ENCODE measurements around the gene CELA1.

The CELA1 gene

GRCh38 chr12:51365276-51365675 lies 18.8 kb upstream of the CELA1 start:
- H3K27ac Mint-ChIP-seq, result no peak overlapping the region
- peaks cover 15% of the 10 kb centered on the region for H3K27me3 Mint-ChIP-seq (ENCODE audit: low read depth)
- H3K9me3 Mint-ChIP-seq, result no peaks in the 10 kb centered on the region
- H3K36me3 Mint-ChIP-seq (ENCODE audit: low read depth), result no peaks in the 10 kb centered on the region
- H3K4me3 Mint-ChIP-seq, result no peak overlapping the region
- H3K4me1 Mint-ChIP-seq, result peaks cover 10% of the 10 kb centered on the region
- TF ChIP-seq, protein P1, sequence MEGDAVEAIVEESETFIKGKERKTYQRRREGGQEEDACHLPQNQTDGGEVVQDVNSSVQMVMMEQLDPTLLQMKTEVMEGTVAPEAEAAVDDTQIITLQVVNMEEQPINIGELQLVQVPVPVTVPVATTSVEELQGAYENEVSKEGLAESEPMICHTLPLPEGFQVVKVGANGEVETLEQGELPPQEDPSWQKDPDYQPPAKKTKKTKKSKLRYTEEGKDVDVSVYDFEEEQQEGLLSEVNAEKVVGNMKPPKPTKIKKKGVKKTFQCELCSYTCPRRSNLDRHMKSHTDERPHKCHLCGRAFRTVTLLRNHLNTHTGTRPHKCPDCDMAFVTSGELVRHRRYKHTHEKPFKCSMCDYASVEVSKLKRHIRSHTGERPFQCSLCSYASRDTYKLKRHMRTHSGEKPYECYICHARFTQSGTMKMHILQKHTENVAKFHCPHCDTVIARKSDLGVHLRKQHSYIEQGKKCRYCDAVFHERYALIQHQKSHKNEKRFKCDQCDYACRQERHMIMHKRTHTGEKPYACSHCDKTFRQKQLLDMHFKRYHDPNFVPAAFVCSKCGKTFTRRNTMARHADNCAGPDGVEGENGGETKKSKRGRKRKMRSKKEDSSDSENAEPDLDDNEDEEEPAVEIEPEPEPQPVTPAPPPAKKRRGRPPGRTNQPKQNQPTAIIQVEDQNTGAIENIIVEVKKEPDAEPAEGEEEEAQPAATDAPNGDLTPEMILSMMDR (IDR thresholded peaks at IDR 0.05; ENCODE audit: unreplicated experiment in 3 of 3), result no peak

DNA sequence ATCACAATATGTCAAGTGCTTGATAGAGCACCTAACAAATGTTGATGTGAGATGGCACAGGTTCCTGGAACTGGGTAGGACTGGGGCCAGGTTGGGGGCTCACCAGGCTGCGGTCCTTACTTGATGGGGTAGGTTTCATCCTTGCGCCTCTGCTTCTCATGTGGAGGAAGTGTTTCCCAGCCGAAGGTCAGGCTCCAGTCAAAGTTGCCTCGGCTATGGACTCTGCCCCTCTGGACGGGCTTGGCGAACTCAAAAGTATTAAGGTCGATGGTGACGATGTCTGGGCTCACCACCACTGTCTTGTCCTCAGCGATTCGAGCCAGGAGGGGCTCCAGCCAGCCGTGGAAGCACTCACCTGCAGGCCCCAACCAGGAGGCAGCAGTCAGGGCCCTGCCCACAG lies 17.5 kb upstream of the CELA1 start:
- H3K36me3 Mint-ChIP-seq (ENCODE audit: low read depth), result no peaks in the 10 kb centered on the region
- no peaks in the 10 kb centered on the region for H3K9me3 Mint-ChIP-seq
- no peak overlapping the region for H3K27ac Mint-ChIP-seq
- TF ChIP-seq, protein P1 (IDR thresholded peaks at IDR 0.05; ENCODE audit: unreplicated experiment in 3 of 3), result no peak
- no peak overlapping the region for H3K4me3 Mint-ChIP-seq
- peaks cover 15% of the 10 kb centered on the region for H3K27me3 Mint-ChIP-seq (ENCODE audit: low read depth)
- peaks cover under 1% of the 10 kb centered on the region for H3K4me1 Mint-ChIP-seq

GRCh38 chr12:51362747-51363342 lies 16.4 kb upstream of the CELA1 start:
- H3K27ac Mint-ChIP-seq, result no peak overlapping the region
- no peaks in the 10 kb centered on the region for H3K36me3 Mint-ChIP-seq (ENCODE audit: low read depth)
- H3K4me3 Mint-ChIP-seq, result no peak overlapping the region
- TF ChIP-seq, protein P1 (IDR thresholded peaks at IDR 0.05; ENCODE audit: unreplicated experiment in 3 of 3), result no peak
- H3K27me3 Mint-ChIP-seq (ENCODE audit: low read depth), result peaks cover 11% of the 10 kb centered on the region
- no peaks in the 10 kb centered on the region for H3K9me3 Mint-ChIP-seq
- H3K4me1 Mint-ChIP-seq, result no peaks in the 10 kb centered on the region

GRCh38 chr12:51362307-51362706 lies 15.8 kb upstream of the CELA1 start:
- no peaks in the 10 kb centered on the region for H3K36me3 Mint-ChIP-seq (ENCODE audit: low read depth)
- no peak overlapping the region for H3K27ac Mint-ChIP-seq
- H3K9me3 Mint-ChIP-seq, result no peaks in the 10 kb centered on the region
- no peaks in the 10 kb centered on the region for H3K4me1 Mint-ChIP-seq
- no peak overlapping the region for H3K4me3 Mint-ChIP-seq
- peaks cover 11% of the 10 kb centered on the region for H3K27me3 Mint-ChIP-seq (ENCODE audit: low read depth)
- TF ChIP-seq, protein P1 (IDR thresholded peaks at IDR 0.05; ENCODE audit: unreplicated experiment in 3 of 3), result no peak

DNA sequence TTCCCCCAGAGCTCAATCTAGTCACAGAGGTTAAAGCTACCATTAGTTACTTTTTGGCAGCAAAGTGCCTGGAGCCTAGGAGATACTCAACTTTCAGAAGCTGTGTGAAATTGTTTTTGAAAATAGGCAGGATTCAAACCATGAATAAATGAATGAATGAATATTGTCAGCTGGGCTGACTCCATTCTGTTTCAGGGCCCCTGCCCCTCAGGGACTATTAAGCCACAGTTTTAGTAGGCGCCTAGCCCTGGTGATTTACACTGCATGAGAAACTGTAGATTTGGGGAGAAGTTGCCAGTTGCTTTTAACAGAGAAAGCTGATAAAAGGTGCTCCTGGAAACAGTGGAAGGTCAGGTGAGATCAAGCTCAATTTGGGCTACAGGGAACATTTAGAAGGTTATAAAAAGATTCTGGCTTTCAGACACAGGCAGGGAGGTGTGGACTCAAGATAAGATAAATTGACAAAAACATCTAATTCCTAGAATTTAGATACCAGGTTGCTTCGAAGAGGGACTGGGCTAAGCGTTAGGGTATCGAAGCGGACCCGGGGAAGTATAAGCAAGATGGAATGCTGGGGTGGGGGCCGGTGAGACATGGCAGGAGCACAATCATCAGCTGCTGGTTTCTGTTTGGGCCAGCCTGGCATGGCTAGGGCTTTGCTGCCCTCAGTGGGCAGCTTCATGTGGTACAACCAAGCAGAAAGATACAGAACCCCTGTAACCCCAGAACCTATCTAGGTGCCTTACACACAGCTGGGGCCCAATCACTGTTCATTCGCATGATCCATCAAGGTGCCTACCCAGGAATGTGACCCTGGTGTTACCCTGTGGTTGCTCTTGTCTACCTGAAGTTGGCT lies 14.9 kb upstream of the CELA1 start:
- no peak overlapping the region for H3K27ac Mint-ChIP-seq
- peaks cover 7% of the 10 kb centered on the region for H3K27me3 Mint-ChIP-seq (ENCODE audit: low read depth)
- H3K4me1 Mint-ChIP-seq, result no peaks in the 10 kb centered on the region
- no peaks in the 10 kb centered on the region for H3K9me3 Mint-ChIP-seq
- no peak overlapping the region for H3K4me3 Mint-ChIP-seq
- no peaks in the 10 kb centered on the region for H3K36me3 Mint-ChIP-seq (ENCODE audit: low read depth)
- TF ChIP-seq, protein P1 (IDR thresholded peaks at IDR 0.05; ENCODE audit: unreplicated experiment in 3 of 3), result no peak

Data from nephron (organoid).